ENCODE measurements around the gene PXT1. TPM values are rescaled to one million over a fixed set of nuclear protein-coding genes. Genes with fewer than 3 reads are reported as not detected.

The PXT1 gene
- total RNA-seq, 1 donor from 2014 or later = not detected

GRCh38 chr6:36463676-36464075, 21.0 kb upstream of the PXT1 start:
- Histone ChIP-seq H3K4me2 (no peak overlapping the region), H3K36me3 (no peaks in the 10 kb centered on the region), H3K4me3 (no peak overlapping the region), H3K27ac (no peak overlapping the region), H4K20me1 (ENCODE audit: low read depth) (peaks cover 16% of the 10 kb centered on the region), H3F3A (ENCODE audit: low read depth) (no peaks in the 10 kb centered on the region), H3K27me3 (no peaks in the 10 kb centered on the region), H3K9ac (no peak overlapping the region), H2AFZ (replicated peaks) (no peak overlapping the region), H3K9me3 (ENCODE audit: low read depth) (no peaks in the 10 kb centered on the region), H3K79me2 (ENCODE audit: low read depth) (peaks cover 97% of the 10 kb centered on the region), H3K4me1 (no peaks in the 10 kb centered on the region)
- H3K27ac Mint-ChIP-seq = no peak overlapping the region
- no peaks in the 10 kb centered on the region for H3K27me3 Mint-ChIP-seq (ENCODE audit: insufficient read depth, low read depth)
- H3K9me3 Mint-ChIP-seq = peaks cover 3% of the 10 kb centered on the region
- no peak for DNase-seq (ENCODE audit: low spot score)
- no peak for TF ChIP-seq EZH2 (IDR thresholded peaks at IDR 0.05)
- H3K4me1 Mint-ChIP-seq = peaks cover 2% of the 10 kb centered on the region
- no peak overlapping the region for H3K4me3 Mint-ChIP-seq
- H3K36me3 Mint-ChIP-seq = peaks cover 11% of the 10 kb centered on the region

- no peak overlapping the region for H3K4me3 Mint-ChIP-seq
- no peak for DNase-seq (ENCODE audit: low spot score)
- Histone ChIP-seq H3F3A (ENCODE audit: low read depth) (no peaks in the 10 kb centered on the region), H3K9ac (no peak overlapping the region), H3K27ac (no peak overlapping the region), H3K27me3 (no peaks in the 10 kb centered on the region), H3K9me3 (ENCODE audit: low read depth) (no peaks in the 10 kb centered on the region), H3K36me3 (no peaks in the 10 kb centered on the region), H3K4me1 (no peaks in the 10 kb centered on the region), H3K4me3 (no peak overlapping the region), H2AFZ (replicated peaks) (no peak overlapping the region), H3K4me2 (no peak overlapping the region), H3K79me2 (ENCODE audit: low read depth) (peaks cover 97% of the 10 kb centered on the region), H4K20me1 (ENCODE audit: low read depth) (peaks cover 19% of the 10 kb centered on the region)
- no peak overlapping the region for H3K27ac Mint-ChIP-seq
- peaks cover 4% of the 10 kb centered on the region for H3K9me3 Mint-ChIP-seq
- peaks cover 2% of the 10 kb centered on the region for H3K4me1 Mint-ChIP-seq
- peaks cover 13% of the 10 kb centered on the region for H3K36me3 Mint-ChIP-seq
- TF ChIP-seq CTCF (IDR thresholded peaks at IDR 0.05) (no peak), EZH2 (IDR thresholded peaks at IDR 0.05) (no peak), EZH2phosphoT487 (IDR thresholded peaks at IDR 0.05) (no peak)
- H3K27me3 Mint-ChIP-seq (ENCODE audit: insufficient read depth, low read depth) = no peaks in the 10 kb centered on the region
These were observed 19.0 kb upstream of the PXT1 start for GRCh38 chr6:36461646-36462045.

- no peak overlapping the region for H3K4me3 ChIP-seq
- Mint-ChIP-seq H3K27ac (no peak overlapping the region), H3K4me3 (no peak overlapping the region), H3K27me3 (ENCODE audit: insufficient read depth, low read depth) (no peaks in the 10 kb centered on the region), H3K36me3 (peaks cover 10% of the 10 kb centered on the region), H3K9me3 (peaks cover 4% of the 10 kb centered on the region), H3K4me1 (peaks cover 2% of the 10 kb centered on the region)
- no peak for DNase-seq (ENCODE audit: low spot score)
- TF ChIP-seq EZH2 (IDR thresholded peaks at IDR 0.05) (no peak), EZH2phosphoT487 (IDR thresholded peaks at IDR 0.05) (no peak), CTCF (IDR thresholded peaks at IDR 0.05) (no peak)
- no peak overlapping the region for H3K27ac ChIP-seq
- no peak overlapping the region for H3K9ac ChIP-seq
- H3K4me1 ChIP-seq = no peaks in the 10 kb centered on the region
- no peaks in the 10 kb centered on the region for H3K36me3 ChIP-seq
- H2AFZ ChIP-seq (replicated peaks) = no peak overlapping the region
- H3K4me2 ChIP-seq = no peak overlapping the region
- H4K20me1 ChIP-seq (ENCODE audit: low read depth) = peaks cover 20% of the 10 kb centered on the region
- H3K27me3 ChIP-seq = no peaks in the 10 kb centered on the region
- H3K79me2 ChIP-seq (ENCODE audit: low read depth) = peaks cover 98% of the 10 kb centered on the region
- H3F3A ChIP-seq (ENCODE audit: low read depth) = no peaks in the 10 kb centered on the region
- H3K9me3 ChIP-seq (ENCODE audit: low read depth) = no peaks in the 10 kb centered on the region
These were observed 18.3 kb upstream of the PXT1 start for GRCh38 chr6:36460916-36461315.

GRCh38 chr6:36459501-36459900, 16.8 kb upstream of the PXT1 start:
- TF ChIP-seq CTCF (IDR thresholded peaks at IDR 0.05) (no peak), EZH2phosphoT487 (IDR thresholded peaks at IDR 0.05) (no peak), EZH2 (IDR thresholded peaks at IDR 0.05) (no peak)
- peaks cover 9% of the 10 kb centered on the region for H3K36me3 Mint-ChIP-seq
- Histone ChIP-seq H3K27ac (no peak overlapping the region), H4K20me1 (ENCODE audit: low read depth) (peaks cover 22% of the 10 kb centered on the region), H3K4me3 (no peak overlapping the region), H2AFZ (replicated peaks) (no peak overlapping the region), H3K9ac (no peak overlapping the region), H3K36me3 (no peaks in the 10 kb centered on the region), H3K9me3 (ENCODE audit: low read depth) (no peaks in the 10 kb centered on the region), H3K4me1 (no peaks in the 10 kb centered on the region), H3K27me3 (no peaks in the 10 kb centered on the region), H3F3A (ENCODE audit: low read depth) (no peaks in the 10 kb centered on the region), H3K79me2 (ENCODE audit: low read depth) (peaks cover 99% of the 10 kb centered on the region), H3K4me2 (no peak overlapping the region)
- H3K4me1 Mint-ChIP-seq = peaks cover 2% of the 10 kb centered on the region
- DNase-seq (ENCODE audit: low spot score) = no peak
- no peak overlapping the region for H3K4me3 Mint-ChIP-seq
- peaks cover 2% of the 10 kb centered on the region for H3K27me3 Mint-ChIP-seq (ENCODE audit: insufficient read depth, low read depth)
- no peak overlapping the region for H3K27ac Mint-ChIP-seq
- H3K9me3 Mint-ChIP-seq = peaks cover 4% of the 10 kb centered on the region

All from neural progenitor cell (in vitro differentiated cells).